GM21717 (cell line): ENCODE data around the gene ZC3H12A.
A peak's percentile ranks its signal among the peaks of the same experiment; 100 is the strongest.

Experiments
- ATAC-seq: cut with Tn5 transposase; IDR thresholded peaks from one replicate; pipeline ENCODE4 v1.9.1; 2021; ENCODE audit warnings: mild to moderate bottlenecking, moderate library complexity; ENCODE audit not compliant: unreplicated experiment

Gene ZC3H12A

GRCh38 chr1:37477946-37478345 is 3.6 kb downstream of the ZC3H12A start:
- no peak for ATAC-seq

- no peak for ATAC-seq
Observed at GRCh38 chr1:37478451-37478881, 4.1 kb downstream of the ZC3H12A start.

- no peak for ATAC-seq
Observed at GRCh38 chr1:37478890-37479254, 4.5 kb downstream of the ZC3H12A start.

- no peak for ATAC-seq
Observed at GRCh38 chr1:37479255-37480124, 5.1 kb downstream of the ZC3H12A start.

- ATAC-seq, result no peak
Observed at GRCh38 chr1:37480125-37480466, 5.7 kb downstream of the ZC3H12A start.

- ATAC-seq, result no peak
Observed at GRCh38 chr1:37480581-37481288, 6.4 kb downstream of the ZC3H12A start.

- ATAC-seq, result no peak
Observed at GRCh38 chr1:37481289-37482003, 7.1 kb downstream of the ZC3H12A start.

GRCh38 chr1:37482004-37482785 is 7.8 kb downstream of the ZC3H12A start:
- ATAC-seq, result no peak

- ATAC-seq, result no peak
Observed at GRCh38 chr1:37482796-37483744, 8.7 kb downstream of the ZC3H12A start.

GRCh38 chr1:37483785-37484184 is 9.4 kb downstream of the ZC3H12A start:
- no peak for ATAC-seq

GRCh38 chr1:37484325-37485051 is 10.1 kb downstream of the ZC3H12A start:
- no peak for ATAC-seq

- no peak for ATAC-seq
Observed at GRCh38 chr1:37485902-37486679, 11.7 kb downstream of the ZC3H12A start.

- ATAC-seq, result peak; percentile 40
Observed at GRCh38 chr1:37486680-37487618, 12.6 kb downstream of the ZC3H12A start.

GRCh38 chr1:37487619-37487984 is 13.2 kb downstream of the ZC3H12A start:
- no peak for ATAC-seq

- no peak for ATAC-seq
Observed at GRCh38 chr1:37493336-37494098, 19.1 kb downstream of the ZC3H12A start.

GRCh38 chr1:37495875-37496274 is 21.5 kb downstream of the ZC3H12A start:
- ATAC-seq, result no peak

- ATAC-seq, result no peak
Observed at GRCh38 chr1:37497832-37498231, 23.5 kb downstream of the ZC3H12A start.
